Vagina (tissue), 2 donors: ENCODE data around the gene CLIC5.

Experiments used
- POLR2A ChIP-seq, 2 donors: fragments of 450-650 bp; IDR thresholded peaks; one replicate each; pipeline ENCODE4 v1.6.1; 2017; ENCODE audit warnings: antibody characterized with exemption in 2 of 2, mild to moderate bottlenecking in 2 of 2, moderate library complexity in 2 of 2
- POLR2AphosphoS5 ChIP-seq, 2 donors: sonication (generic); formaldehyde crosslinking; IDR thresholded peaks; one replicate each; pipeline ENCODE4 v1.9.0; 2017; ENCODE audit warnings: antibody characterized with exemption in 2 of 2, mild to moderate bottlenecking in 2 of 2, low read depth in 1 of 2; ENCODE audit not compliant: insufficient read depth in 1 of 2
- TF ChIP-seq, protein P1 (sequence below), 3 experiments: fragments of 450-650 bp in 2 of 3; fragments of 200-600 bp in 1 of 3; sonication (generic) in 1 of 3; IDR thresholded peaks; one replicate each; pipeline ENCODE4 v1.5.1; 2017 to 2019; ENCODE audit warnings: antibody characterized with exemption in 3 of 3, mild to moderate bottlenecking in 2 of 3, moderate library complexity in 2 of 3

- TF ChIP-seq, protein P1, sequence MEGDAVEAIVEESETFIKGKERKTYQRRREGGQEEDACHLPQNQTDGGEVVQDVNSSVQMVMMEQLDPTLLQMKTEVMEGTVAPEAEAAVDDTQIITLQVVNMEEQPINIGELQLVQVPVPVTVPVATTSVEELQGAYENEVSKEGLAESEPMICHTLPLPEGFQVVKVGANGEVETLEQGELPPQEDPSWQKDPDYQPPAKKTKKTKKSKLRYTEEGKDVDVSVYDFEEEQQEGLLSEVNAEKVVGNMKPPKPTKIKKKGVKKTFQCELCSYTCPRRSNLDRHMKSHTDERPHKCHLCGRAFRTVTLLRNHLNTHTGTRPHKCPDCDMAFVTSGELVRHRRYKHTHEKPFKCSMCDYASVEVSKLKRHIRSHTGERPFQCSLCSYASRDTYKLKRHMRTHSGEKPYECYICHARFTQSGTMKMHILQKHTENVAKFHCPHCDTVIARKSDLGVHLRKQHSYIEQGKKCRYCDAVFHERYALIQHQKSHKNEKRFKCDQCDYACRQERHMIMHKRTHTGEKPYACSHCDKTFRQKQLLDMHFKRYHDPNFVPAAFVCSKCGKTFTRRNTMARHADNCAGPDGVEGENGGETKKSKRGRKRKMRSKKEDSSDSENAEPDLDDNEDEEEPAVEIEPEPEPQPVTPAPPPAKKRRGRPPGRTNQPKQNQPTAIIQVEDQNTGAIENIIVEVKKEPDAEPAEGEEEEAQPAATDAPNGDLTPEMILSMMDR (IDR thresholded peaks at IDR 0.05): no peak
- TF ChIP-seq POLR2A (IDR thresholded peaks at IDR 0.05) (no peak), POLR2AphosphoS5 (IDR thresholded peaks at IDR 0.05; ENCODE audit: insufficient read depth in 1 of 2, low read depth in 1 of 2) (no peak)
Observed at GRCh38 chr6:45965007-45965406, 50.7 kb downstream of the CLIC5 start.
